Naive B cell (primary cell): ENCODE measurements around the gene CDK14. TPM values are rescaled to one million over a fixed set of nuclear protein-coding genes. Genes with fewer than 3 reads are reported as not detected.
"Not testable (repeated sequence)": the region's sequence is repeated elsewhere in the genome, so short reads cannot be mapped to it uniquely, and the experiment has no call there.

ENCODE experiments used
- ATAC-seq, 2 donors: fragments of 150-1000 bp; cut with Tn5 transposase; 2 replicates each; pipeline ENCODE4 v1.10.0; 2021; ENCODE audit warnings: low read depth in 2 of 2, mild to moderate bottlenecking in 2 of 2, moderate library complexity in 2 of 2
- DNase-seq: peaks from one replicate; pipeline ENCODE4 v3.0.0; 2022
- H3K27ac Mint-ChIP-seq, 6 donors: one replicate each; pipeline ENCODE4 v1.8.0; 2020 to 2022; ENCODE audit warnings: mild to moderate bottlenecking in 6 of 6, mixed read lengths in 6 of 6, moderate library complexity in 5 of 6, inconsistent platforms in 2 of 6
- H3K27me3 Mint-ChIP-seq, 3 donors: one replicate each; pipeline ENCODE4 v1.8.0; 2021 to 2022; ENCODE audit warnings: mixed read lengths in 3 of 3, mild to moderate bottlenecking in 1 of 3
- H3K36me3 Mint-ChIP-seq, 2 donors: one replicate each; pipeline ENCODE4 v1.8.0; 2020 to 2022; ENCODE audit warnings: mixed read lengths in 2 of 2, inconsistent platforms in 1 of 2, mild to moderate bottlenecking in 1 of 2
- H3K4me1 Mint-ChIP-seq, 3 donors: one replicate each; pipeline ENCODE4 v1.8.0; 2020 to 2022; ENCODE audit warnings: mixed read lengths in 3 of 3, inconsistent platforms in 1 of 3, mild to moderate bottlenecking in 1 of 3, moderate library complexity in 1 of 3
- H3K4me3 Mint-ChIP-seq, 8 donors: one replicate each; pipeline ENCODE4 v1.8.0; 2020 to 2022; ENCODE audit warnings: mild to moderate bottlenecking in 8 of 8, mixed read lengths in 8 of 8, moderate library complexity in 8 of 8, inconsistent platforms in 2 of 8
- H3K9me3 Mint-ChIP-seq, 7 donors: one replicate each; pipeline ENCODE4 v1.8.0; 2020 to 2022; ENCODE audit warnings: mixed read lengths in 7 of 7, mild to moderate bottlenecking in 5 of 7, inconsistent platforms in 2 of 7, moderate library complexity in 1 of 7
- polyA plus RNA-seq, 6 donors: library from polyadenylated mRNA; unstranded; fragments of 300-500 nt; fragmentation: Illumina TruSeq; gene quantifications; one replicate each; pipeline ENCODE4 v1.2.3, GENCODE V29; 2021; ENCODE audit warnings: low read depth in 6 of 6

CDK14 gene
- polyA plus RNA-seq, 6 donors from 2014 or later, result 22.8 to 55.5 (median 42.3) TPM

DNA sequence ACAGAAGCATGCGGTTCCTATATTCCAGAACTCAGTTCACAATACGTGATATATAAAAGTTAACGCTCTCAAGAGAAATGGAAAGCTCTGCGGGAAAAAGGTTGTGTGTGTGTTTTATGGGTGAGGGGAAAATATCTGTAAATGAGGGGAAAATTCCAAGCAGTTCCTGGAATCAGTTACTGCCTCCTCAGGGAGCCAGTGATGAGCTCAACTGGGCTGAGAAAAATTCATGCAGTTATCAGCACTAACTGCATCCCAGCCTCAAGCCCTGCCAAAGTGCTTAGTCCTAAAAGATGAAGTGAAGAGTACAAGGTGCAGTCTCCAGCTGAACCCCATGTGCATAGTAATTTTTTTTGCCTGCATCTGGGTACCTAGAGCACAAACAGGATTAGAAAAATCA, 191.9 kb downstream of the CDK14 start:
- H3K9me3 Mint-ChIP-seq, result peaks cover 9 to 26% (median 18%) of the 10 kb centered on the region in 7 donors
- no peak for DNase-seq
- no peak for ATAC-seq
- no peak overlapping the region for H3K4me3 Mint-ChIP-seq
- no peaks in the 10 kb centered on the region for H3K27me3 Mint-ChIP-seq
- no peak overlapping the region for H3K27ac Mint-ChIP-seq
- H3K4me1 Mint-ChIP-seq, result peaks cover 0 to 16% (median 2%) of the 10 kb centered on the region in 3 donors
- H3K36me3 Mint-ChIP-seq, result peaks cover 31 to 43% of the 10 kb centered on the region in 2 donors

DNA sequence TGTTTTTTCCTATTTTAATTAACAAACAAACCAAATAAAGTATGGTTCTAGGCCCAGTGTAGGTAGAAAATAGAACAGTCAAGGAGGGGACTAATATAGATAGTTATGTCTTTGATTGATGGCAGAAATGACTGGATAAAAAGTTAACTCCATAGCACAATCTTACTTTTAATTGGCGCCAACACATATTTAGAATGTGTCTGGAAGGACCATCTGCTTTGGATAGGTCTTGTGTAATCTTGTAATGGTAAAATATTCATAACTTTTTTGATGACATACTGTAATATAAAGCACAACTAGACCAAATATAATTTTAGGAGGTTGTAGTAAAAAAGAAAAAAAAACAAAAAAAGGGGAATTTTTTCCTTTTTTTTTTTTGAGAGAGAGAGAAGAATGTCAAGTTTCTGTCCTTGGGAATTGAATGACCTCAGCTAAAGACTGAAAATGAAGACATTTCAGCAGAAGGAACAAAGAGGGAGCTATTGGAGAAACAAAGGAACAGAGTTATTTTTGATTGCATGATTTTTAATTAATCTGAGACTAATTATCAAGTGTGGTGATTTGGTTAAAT, 193.7 kb downstream of the CDK14 start:
- Mint-ChIP-seq H3K4me1 (peaks cover 0 to 16% (median 2%) of the 10 kb centered on the region in 3 donors), H3K36me3 (peaks cover 29 to 42% of the 10 kb centered on the region in 2 donors), H3K27ac (no peak overlapping the region), H3K27me3 (no peaks in the 10 kb centered on the region), H3K4me3 (no peak overlapping the region), H3K9me3 (peaks cover 5 to 31% (median 26%) of the 10 kb centered on the region in 7 donors)
- no peak for ATAC-seq
- DNase-seq, result no peak

DNA sequence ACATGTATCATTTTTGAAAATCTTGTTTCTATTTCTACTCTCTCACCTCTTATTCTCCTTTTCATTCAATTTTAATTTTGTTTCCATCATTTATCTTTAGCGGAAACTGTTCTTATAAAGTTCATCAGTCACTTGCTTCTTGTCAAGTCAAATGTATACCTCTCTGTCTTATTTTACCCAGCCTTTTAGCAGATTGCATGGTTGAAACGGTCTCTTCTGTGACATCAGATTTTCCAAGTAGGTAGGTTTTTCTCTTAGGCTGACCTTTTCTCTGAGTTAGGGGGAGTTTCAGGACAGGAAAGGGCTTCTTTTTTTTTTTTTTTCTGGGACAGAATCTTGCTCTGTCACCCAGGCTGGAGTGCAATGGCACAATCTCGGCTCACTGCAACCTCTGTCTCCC, 195.5 kb downstream of the CDK14 start:
- ATAC-seq (no peak), DNase-seq (no peak)
- H3K9me3 Mint-ChIP-seq, result peaks cover 9 to 38% (median 26%) of the 10 kb centered on the region in 7 donors
- H3K27ac Mint-ChIP-seq, result peak overlapping the region in 2 of 6 donors; percentile 25 to 79
- H3K4me3 Mint-ChIP-seq, result no peak overlapping the region
- H3K4me1 Mint-ChIP-seq, result peaks cover 2 to 29% (median 12%) of the 10 kb centered on the region in 3 donors
- peaks cover 33 to 42% of the 10 kb centered on the region in 2 donors for H3K36me3 Mint-ChIP-seq
- no peaks in the 10 kb centered on the region for H3K27me3 Mint-ChIP-seq

DNA sequence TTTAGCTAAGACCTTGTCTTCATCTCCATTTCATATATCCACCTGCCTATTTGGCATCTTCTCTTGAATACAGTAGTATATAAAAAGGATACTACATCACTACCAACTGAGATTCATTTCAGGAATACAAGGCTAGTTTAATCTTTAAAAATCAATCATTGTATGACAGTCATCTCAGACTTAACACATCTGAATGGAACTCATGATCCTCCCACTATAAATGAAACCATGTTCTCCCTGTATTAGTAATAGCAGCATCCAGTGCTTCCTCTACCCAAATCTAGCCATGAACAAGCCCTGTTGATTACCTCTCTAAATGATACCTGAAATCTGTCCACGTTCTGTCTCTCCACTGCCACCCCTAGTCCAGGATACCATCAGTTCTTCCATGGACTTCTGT, 196.2 kb downstream of the CDK14 start:
- DNase-seq, result no peak
- peak overlapping the region in 1 of 6 donors; percentile 10 for H3K27ac Mint-ChIP-seq
- peaks cover 37 to 48% of the 10 kb centered on the region in 2 donors for H3K36me3 Mint-ChIP-seq
- H3K4me3 Mint-ChIP-seq, result no peak overlapping the region
- no peaks in the 10 kb centered on the region for H3K27me3 Mint-ChIP-seq
- peaks cover 9 to 40% (median 31%) of the 10 kb centered on the region in 7 donors for H3K9me3 Mint-ChIP-seq
- ATAC-seq, result no peak
- H3K4me1 Mint-ChIP-seq, result peaks cover 2 to 33% (median 16%) of the 10 kb centered on the region in 3 donors

DNA sequence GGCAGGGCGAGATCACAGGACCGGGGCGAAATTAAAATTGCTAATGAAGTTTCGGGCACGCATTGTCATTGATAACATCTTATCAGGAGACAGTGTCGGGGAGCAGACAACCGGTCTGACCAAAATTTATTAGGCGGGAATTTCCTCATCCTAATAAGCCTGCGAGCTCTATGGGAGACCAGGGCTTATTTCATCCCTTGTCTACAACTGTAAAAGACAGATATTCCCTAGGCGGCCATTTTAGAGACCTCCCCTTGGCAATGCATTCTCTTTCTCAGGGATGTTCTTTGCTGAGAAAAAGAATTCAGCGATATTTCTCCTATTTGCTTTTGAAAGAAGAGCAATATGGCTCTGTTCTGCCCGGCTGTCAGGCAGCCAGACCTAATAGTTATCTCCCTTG, 198.1 kb downstream of the CDK14 start:
- not testable (repeated sequence) for H3K4me3 Mint-ChIP-seq, H3K27me3 Mint-ChIP-seq, DNase-seq, H3K27ac Mint-ChIP-seq, ATAC-seq
- peaks cover 6 to 39% (median 22%) of the 10 kb centered on the region in 3 donors for H3K4me1 Mint-ChIP-seq
- H3K36me3 Mint-ChIP-seq, result peaks cover 54 to 66% of the 10 kb centered on the region in 2 donors
- H3K9me3 Mint-ChIP-seq, result peaks cover 9 to 46% (median 35%) of the 10 kb centered on the region in 7 donors

GRCh38 chr7:90797596-90797995, 201.5 kb downstream of the CDK14 start:
- no peak overlapping the region for H3K4me3 Mint-ChIP-seq
- H3K36me3 Mint-ChIP-seq, result peaks cover 44 to 67% of the 10 kb centered on the region in 2 donors
- DNase-seq (no peak), ATAC-seq (no peak)
- H3K27me3 Mint-ChIP-seq, result no peaks in the 10 kb centered on the region
- peak overlapping the region in 3 of 6 donors; percentile 21 to 47 (median 46) for H3K27ac Mint-ChIP-seq
- H3K4me1 Mint-ChIP-seq, result peaks cover 8 to 44% (median 26%) of the 10 kb centered on the region in 3 donors
- H3K9me3 Mint-ChIP-seq, result peaks cover 9 to 37% (median 31%) of the 10 kb centered on the region in 7 donors

DNA sequence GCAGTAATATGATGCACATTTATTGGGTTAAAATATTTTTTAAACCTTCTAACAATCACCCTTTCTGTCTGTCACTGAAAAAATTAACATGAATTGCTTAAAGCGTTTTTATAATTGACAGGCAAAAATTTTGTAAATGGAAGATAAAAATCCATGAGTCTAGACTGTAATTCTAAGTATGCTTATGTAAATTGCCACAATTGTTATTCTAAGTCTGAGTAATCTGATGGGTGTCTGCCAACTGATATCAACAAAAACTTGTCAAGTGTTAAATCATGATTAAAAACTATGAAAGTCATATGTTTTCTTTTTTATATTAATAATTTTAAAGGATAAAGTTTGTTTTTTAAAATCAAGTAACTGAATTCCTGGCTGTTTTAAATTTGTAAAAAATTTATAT, 208.2 kb downstream of the CDK14 start:
- DNase-seq, result no peak
- peaks cover 25 to 30% of the 10 kb centered on the region in 2 donors for H3K36me3 Mint-ChIP-seq
- H3K9me3 Mint-ChIP-seq, result peaks cover 3 to 15% (median 10%) of the 10 kb centered on the region in 7 donors
- H3K4me3 Mint-ChIP-seq, result no peak overlapping the region
- H3K27me3 Mint-ChIP-seq, result no peaks in the 10 kb centered on the region
- H3K4me1 Mint-ChIP-seq, result peaks cover 8 to 29% (median 9%) of the 10 kb centered on the region in 3 donors
- no peak overlapping the region for H3K27ac Mint-ChIP-seq
- no peak for ATAC-seq

GRCh38 chr7:90815552-90815951, 219.4 kb downstream of the CDK14 start:
- H3K27ac Mint-ChIP-seq, result peak overlapping the region in 3 of 6 donors; percentile 61 to 86 (median 71)
- H3K27me3 Mint-ChIP-seq, ATAC-seq, DNase-seq, H3K4me3 Mint-ChIP-seq: not testable (repeated sequence)
- peaks cover 12 to 23% (median 13%) of the 10 kb centered on the region in 3 donors for H3K4me1 Mint-ChIP-seq
- H3K9me3 Mint-ChIP-seq, result peaks cover 4 to 27% (median 16%) of the 10 kb centered on the region in 7 donors
- peaks cover 18 to 20% of the 10 kb centered on the region in 2 donors for H3K36me3 Mint-ChIP-seq

DNA sequence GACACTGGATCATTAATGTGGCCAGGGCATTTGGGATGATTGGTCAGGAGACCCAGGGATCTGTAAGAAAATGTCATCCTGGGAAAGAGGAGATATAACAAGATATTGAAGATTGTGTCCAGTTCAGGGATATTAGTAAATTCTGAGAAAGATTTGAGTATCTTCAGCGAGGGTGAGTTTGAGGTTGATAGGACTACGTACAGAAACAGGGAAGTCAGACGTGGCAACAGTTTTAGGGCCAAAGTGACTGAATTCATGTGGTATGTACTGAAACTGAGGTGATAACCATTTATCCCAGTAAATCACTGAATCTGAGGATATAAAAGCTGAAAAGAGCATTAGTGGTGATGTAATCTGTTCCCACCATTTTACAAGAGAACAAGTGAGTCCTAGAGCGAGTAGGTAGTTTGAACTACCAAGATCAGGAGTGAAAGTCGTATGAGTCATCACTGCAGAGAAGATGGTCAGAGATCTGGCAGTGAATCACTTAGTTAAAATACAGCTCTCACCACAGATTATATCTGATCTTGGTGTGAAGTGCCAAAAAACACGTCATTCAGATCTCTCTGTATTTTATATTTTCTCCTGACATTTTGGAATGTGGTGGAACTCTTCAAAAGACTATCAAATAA, 220.5 kb downstream of the CDK14 start:
- DNase-seq (no peak), ATAC-seq (peak in 1 of 2 donors; percentile 51)
- no peaks in the 10 kb centered on the region for H3K27me3 Mint-ChIP-seq
- H3K4me3 Mint-ChIP-seq, result no peak overlapping the region
- peaks cover 14 to 23% (median 16%) of the 10 kb centered on the region in 3 donors for H3K4me1 Mint-ChIP-seq
- peaks cover 22 to 25% of the 10 kb centered on the region in 2 donors for H3K36me3 Mint-ChIP-seq
- peaks cover 5 to 28% (median 12%) of the 10 kb centered on the region in 7 donors for H3K9me3 Mint-ChIP-seq
- peak overlapping the region in 3 of 6 donors; percentile 29 to 71 (median 69) for H3K27ac Mint-ChIP-seq

DNA sequence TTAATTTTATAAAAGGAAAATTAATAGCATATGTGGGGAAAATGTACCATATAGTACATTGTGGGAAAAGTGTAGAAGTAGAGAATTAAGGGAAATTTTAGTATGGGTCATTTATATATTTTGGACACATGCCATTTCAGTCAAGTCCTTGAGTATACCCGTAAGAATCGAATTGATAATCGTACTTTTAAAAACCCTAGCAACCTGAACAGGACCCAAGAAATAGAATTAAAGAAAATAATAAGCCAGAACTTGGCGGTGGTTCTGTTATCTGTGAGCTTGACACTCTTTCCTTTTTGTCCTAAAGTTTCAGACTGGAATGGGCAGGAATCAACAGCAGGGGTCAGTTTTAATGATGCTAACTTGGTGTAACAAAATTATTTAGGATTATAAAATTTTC, 221.0 kb downstream of the CDK14 start:
- no peaks in the 10 kb centered on the region for H3K27me3 Mint-ChIP-seq
- ATAC-seq (no peak), DNase-seq (no peak)
- H3K4me1 Mint-ChIP-seq, result peaks cover 14 to 23% (median 20%) of the 10 kb centered on the region in 3 donors
- peaks cover 23 to 25% of the 10 kb centered on the region in 2 donors for H3K36me3 Mint-ChIP-seq
- H3K9me3 Mint-ChIP-seq, result peaks cover 5 to 28% (median 10%) of the 10 kb centered on the region in 7 donors
- H3K4me3 Mint-ChIP-seq, result no peak overlapping the region
- peak overlapping the region in 2 of 6 donors; percentile 24 to 71 for H3K27ac Mint-ChIP-seq

GRCh38 chr7:90817846-90818245, 221.7 kb downstream of the CDK14 start:
- Mint-ChIP-seq H3K4me1 (peaks cover 14 to 30% (median 24%) of the 10 kb centered on the region in 3 donors), H3K27ac (peak overlapping the region in 3 of 6 donors; percentile 30 to 50 (median 41)), H3K27me3 (no peaks in the 10 kb centered on the region), H3K36me3 (peaks cover 25 to 30% of the 10 kb centered on the region in 2 donors), H3K9me3 (peaks cover 5 to 28% (median 10%) of the 10 kb centered on the region in 7 donors), H3K4me3 (no peak overlapping the region)
- DNase-seq (no peak), ATAC-seq (no peak)

- Mint-ChIP-seq H3K4me3 (no peak overlapping the region), H3K4me1 (peaks cover 14 to 34% (median 24%) of the 10 kb centered on the region in 3 donors), H3K9me3 (peaks cover 5 to 28% (median 10%) of the 10 kb centered on the region in 7 donors), H3K27ac (no peak overlapping the region), H3K36me3 (peaks cover 27 to 30% of the 10 kb centered on the region in 2 donors), H3K27me3 (no peaks in the 10 kb centered on the region)
- DNase-seq, result no peak
- no peak for ATAC-seq
Observed at GRCh38 chr7:90818341-90818740, 222.2 kb downstream of the CDK14 start.

GRCh38 chr7:90821961-90822620, 226.0 kb downstream of the CDK14 start:
- peaks cover 0 to 8% (median 5%) of the 10 kb centered on the region in 7 donors for H3K9me3 Mint-ChIP-seq
- H3K27ac Mint-ChIP-seq, result peak overlapping the region; percentile 11 to 87 (median 50)
- peaks cover 13 to 33% (median 21%) of the 10 kb centered on the region in 3 donors for H3K4me1 Mint-ChIP-seq
- ATAC-seq (no peak), DNase-seq (no peak)
- no peak overlapping the region for H3K4me3 Mint-ChIP-seq
- no peaks in the 10 kb centered on the region for H3K27me3 Mint-ChIP-seq
- H3K36me3 Mint-ChIP-seq, result peaks cover 16 to 24% of the 10 kb centered on the region in 2 donors
